Measurements from ENCODE around the gene AFTPH.

The AFTPH gene

DNA sequence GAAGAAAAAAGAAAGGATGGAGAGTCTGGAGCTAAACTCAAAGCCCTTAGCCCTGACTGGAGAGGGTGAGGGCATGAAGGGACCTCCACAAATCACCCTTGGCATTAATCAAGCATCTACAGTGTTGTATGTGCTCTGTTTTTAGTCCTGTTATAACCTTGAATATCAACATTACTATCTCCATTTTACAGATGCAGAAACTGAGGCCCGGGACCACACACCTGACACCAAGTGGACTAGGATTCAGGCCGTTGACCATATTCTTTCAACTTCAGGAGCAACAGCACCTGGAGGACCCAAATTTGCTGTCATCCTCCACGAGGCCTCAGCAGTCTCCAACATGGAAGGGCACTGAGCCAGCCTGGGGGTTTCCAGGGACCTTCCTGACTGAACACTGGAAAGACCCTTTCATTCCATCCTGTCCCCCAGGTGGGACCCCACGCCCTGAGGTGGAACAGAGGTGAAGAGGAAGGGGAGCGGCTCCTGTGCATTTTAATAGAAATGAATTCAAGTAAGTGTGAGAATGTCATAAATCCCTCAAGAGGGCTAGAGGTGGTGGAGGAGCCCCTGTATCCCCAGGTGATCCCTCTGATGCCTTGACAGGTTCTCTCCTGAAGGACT is 88.6 kb downstream of the AFTPH start:
- no peak for DNase-seq (ENCODE audit: low read depth)
- TF ChIP-seq, protein P1, sequence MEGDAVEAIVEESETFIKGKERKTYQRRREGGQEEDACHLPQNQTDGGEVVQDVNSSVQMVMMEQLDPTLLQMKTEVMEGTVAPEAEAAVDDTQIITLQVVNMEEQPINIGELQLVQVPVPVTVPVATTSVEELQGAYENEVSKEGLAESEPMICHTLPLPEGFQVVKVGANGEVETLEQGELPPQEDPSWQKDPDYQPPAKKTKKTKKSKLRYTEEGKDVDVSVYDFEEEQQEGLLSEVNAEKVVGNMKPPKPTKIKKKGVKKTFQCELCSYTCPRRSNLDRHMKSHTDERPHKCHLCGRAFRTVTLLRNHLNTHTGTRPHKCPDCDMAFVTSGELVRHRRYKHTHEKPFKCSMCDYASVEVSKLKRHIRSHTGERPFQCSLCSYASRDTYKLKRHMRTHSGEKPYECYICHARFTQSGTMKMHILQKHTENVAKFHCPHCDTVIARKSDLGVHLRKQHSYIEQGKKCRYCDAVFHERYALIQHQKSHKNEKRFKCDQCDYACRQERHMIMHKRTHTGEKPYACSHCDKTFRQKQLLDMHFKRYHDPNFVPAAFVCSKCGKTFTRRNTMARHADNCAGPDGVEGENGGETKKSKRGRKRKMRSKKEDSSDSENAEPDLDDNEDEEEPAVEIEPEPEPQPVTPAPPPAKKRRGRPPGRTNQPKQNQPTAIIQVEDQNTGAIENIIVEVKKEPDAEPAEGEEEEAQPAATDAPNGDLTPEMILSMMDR (IDR thresholded peaks at IDR 0.05; ENCODE audit: control insufficient read depth, extremely low read depth, insufficient read depth) = no peak
- no peak overlapping the region for H3K4me3 ChIP-seq (ENCODE audit: low read depth, low read length)

DNA sequence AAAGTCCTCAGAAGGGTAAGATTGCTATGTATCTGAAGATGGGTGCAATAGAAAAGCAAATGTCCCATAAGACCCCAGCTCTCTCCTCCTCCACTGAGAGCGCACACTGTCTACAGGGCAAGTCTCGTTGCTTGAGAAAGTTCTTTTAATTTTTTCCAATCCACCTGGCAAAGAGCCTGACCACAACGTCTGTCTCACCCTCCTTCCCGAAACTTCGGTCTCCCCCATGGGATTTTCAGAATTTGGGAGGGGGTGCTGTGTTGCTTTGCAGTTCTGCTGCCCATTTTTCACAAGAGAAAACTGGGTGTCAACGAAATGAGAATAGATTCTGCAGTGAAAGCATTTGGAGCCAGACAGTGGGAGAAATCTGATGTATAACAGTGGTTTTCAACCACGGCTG is 89.1 kb downstream of the AFTPH start:
- no peak overlapping the region for H3K4me3 ChIP-seq (ENCODE audit: low read depth, low read length)
- no peak for DNase-seq (ENCODE audit: low read depth)
- TF ChIP-seq, protein P1 (IDR thresholded peaks at IDR 0.05; ENCODE audit: control insufficient read depth, extremely low read depth, insufficient read depth) = no peak

GRCh38 chr2:64615192-64615763 is 91.2 kb downstream of the AFTPH start:
- H3K4me3 ChIP-seq (ENCODE audit: low read depth, low read length) = no peak overlapping the region
- no peak for DNase-seq (ENCODE audit: low read depth)
- TF ChIP-seq, protein P1 (IDR thresholded peaks at IDR 0.05; ENCODE audit: control insufficient read depth, extremely low read depth, insufficient read depth) = no peak

DNA sequence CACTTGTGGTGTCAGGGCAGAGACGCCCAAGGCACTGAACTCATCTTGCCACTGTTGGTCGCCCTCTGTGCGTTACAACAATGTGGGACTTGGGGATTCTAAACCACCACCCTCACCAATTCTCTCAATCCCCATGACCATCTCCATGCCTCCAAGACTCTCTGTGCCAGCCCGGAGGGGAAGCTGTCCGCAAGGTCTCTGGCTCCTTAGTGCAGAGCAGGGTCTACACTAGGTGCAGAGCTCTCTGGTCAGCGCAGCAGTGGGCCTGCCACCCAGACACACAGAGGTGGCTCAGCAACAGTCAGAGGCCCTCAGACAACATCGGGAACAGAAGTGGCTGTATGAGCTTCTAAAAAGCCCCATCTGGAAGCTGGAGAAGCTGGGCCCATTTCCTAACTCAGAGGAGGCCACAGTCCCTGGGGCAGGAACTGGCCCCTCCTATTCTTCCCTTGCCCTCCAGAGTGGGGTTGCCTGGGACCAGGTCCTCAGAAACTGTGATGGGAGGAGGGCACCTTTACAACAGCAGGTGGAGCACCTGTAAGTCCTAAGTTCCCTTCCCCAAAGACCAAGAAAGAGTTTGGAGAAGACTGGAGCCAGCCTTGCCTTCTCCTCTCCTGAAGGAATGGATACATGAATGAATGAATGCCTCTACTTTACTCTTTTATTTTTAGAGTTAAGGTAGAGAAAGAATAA is 91.9 kb downstream of the AFTPH start:
- no peak overlapping the region for H3K4me3 ChIP-seq (ENCODE audit: low read depth, low read length)
- TF ChIP-seq, protein P1 (IDR thresholded peaks at IDR 0.05; ENCODE audit: control insufficient read depth, extremely low read depth, insufficient read depth) = no peak
- no peak for DNase-seq (ENCODE audit: low read depth)

- DNase-seq (ENCODE audit: low read depth) = no peak
- no peak overlapping the region for H3K4me3 ChIP-seq (ENCODE audit: low read depth, low read length)
- TF ChIP-seq, protein P1 (IDR thresholded peaks at IDR 0.05; ENCODE audit: control insufficient read depth, extremely low read depth, insufficient read depth) = no peak
Measured at GRCh38 chr2:64617631-64618151, 93.6 kb downstream of the AFTPH start.

DNA sequence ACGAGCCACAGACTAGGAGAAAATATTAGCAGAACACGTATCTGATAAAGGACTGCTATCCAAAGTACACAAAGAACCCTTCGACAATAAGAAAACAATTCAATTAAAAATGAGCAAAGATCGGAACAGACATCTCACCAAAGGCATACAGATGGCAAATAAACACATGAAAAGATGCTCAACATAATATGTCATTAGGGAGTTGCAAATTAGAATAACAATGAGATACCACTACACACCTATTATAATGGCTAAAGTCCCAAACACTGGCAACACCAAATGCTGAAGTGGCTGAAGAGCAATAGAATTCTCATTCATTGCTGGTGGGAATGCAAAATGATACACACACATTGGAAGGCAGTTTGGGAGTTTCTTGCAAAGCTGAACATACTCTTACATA is 96.5 kb downstream of the AFTPH start:
- H3K4me3 ChIP-seq (ENCODE audit: low read depth, low read length) = no peak overlapping the region
- no peak for DNase-seq (ENCODE audit: low read depth)
- TF ChIP-seq, protein P1 (IDR thresholded peaks at IDR 0.05; ENCODE audit: control insufficient read depth, extremely low read depth, insufficient read depth) = no peak
